CD14-positive monocyte (primary cell): Measurements from ENCODE around the gene KIAA1755. TPM values are rescaled to one million over a fixed set of nuclear protein-coding genes. Genes with fewer than 3 reads are reported as not detected.

Experiments used
- DNase-seq, 3 donors: peaks; one replicate each; pipeline ENCODE4 v3.0.0-alpha.2; 2011 to 2022
- H2AFZ ChIP-seq: 2 replicates; pipeline ENCODE4 v1.6.0; 2012; ENCODE audit warnings: mild to moderate bottlenecking, low read depth, low read length, inconsistent platforms; ENCODE audit not compliant: insufficient read depth, poor library complexity, severe bottlenecking
- H3K27ac ChIP-seq, 2 donors: 1 replicate in 1 of 2; 2 replicates in 1 of 2; pipeline ENCODE4 v1.5.1; 2012 to 2013; ENCODE audit warnings: low read length in 2 of 2, control low read depth in 1 of 2, inconsistent platforms in 1 of 2, low read depth in 1 of 2, mild to moderate bottlenecking in 1 of 2
- H3K27me3 ChIP-seq, 2 donors: one replicate each; pipeline versions ENCODE4 v1.6.0 to v1.6.1; 2011 to 2013; ENCODE audit warnings: low read length in 2 of 2; ENCODE audit not compliant: control insufficient read depth in 2 of 2, insufficient read depth in 2 of 2
- H3K36me3 ChIP-seq, 2 donors: replicated peaks in 1 of 2; 1 replicate in 1 of 2; 2 replicates in 1 of 2; pipeline versions ENCODE4 v1.5.1 to v1.6.1; 2012 to 2013; ENCODE audit warnings: low read length in 2 of 2, control low read depth in 1 of 2, inconsistent platforms in 1 of 2, mild to moderate bottlenecking in 1 of 2; ENCODE audit not compliant: insufficient read depth in 2 of 2, control insufficient read depth in 1 of 2
- H3K4me1 ChIP-seq, 2 donors: 1 replicate in 1 of 2; 2 replicates in 1 of 2; pipeline versions ENCODE4 v1.5.1 to v1.6.1; 2012 to 2013; ENCODE audit warnings: low read length in 2 of 2, control low read depth in 1 of 2, inconsistent platforms in 1 of 2, mild to moderate bottlenecking in 1 of 2, moderate library complexity in 1 of 2; ENCODE audit not compliant: insufficient read depth in 2 of 2, control insufficient read depth in 1 of 2
- H3K4me2 ChIP-seq: replicated peaks from 2 replicates; pipeline ENCODE3; 2012; ENCODE audit warnings: low read length, moderate library complexity, mild to moderate bottlenecking; ENCODE audit not compliant: poor library complexity, severe bottlenecking; ENCODE audit errors: extremely low read depth
- H3K4me3 ChIP-seq, 3 experiments: fragments of 200-600 bp in 1 of 3; sonication (generic) in 1 of 3; replicated peaks in 1 of 3; 1 replicate in 2 of 3; 2 replicates in 1 of 3; pipeline ENCODE4 v1.5.1; 2011 to 2013; ENCODE audit warnings: low read length in 3 of 3, mild to moderate bottlenecking in 3 of 3, control low read depth in 2 of 3, low read depth in 2 of 3, inconsistent platforms in 1 of 3, moderate library complexity in 1 of 3
- H3K79me2 ChIP-seq: 2 replicates; pipeline ENCODE4 v1.6.0; 2012; ENCODE audit warnings: mild to moderate bottlenecking, control low read depth, inconsistent platforms, low read length, moderate library complexity; ENCODE audit not compliant: insufficient read depth
- H3K9ac ChIP-seq: 2 replicates; pipeline ENCODE4 v1.6.0; 2017; ENCODE audit warnings: low read length, mild to moderate bottlenecking; ENCODE audit not compliant: insufficient read depth, poor library complexity, severe bottlenecking
- H3K9me3 ChIP-seq, 2 donors: replicated peaks in 1 of 2; 1 replicate in 1 of 2; 2 replicates in 1 of 2; pipeline versions ENCODE4 v1.5.1 to v1.6.1; 2012 to 2013; ENCODE audit warnings: low read length in 2 of 2, control low read depth in 1 of 2; ENCODE audit not compliant: control insufficient read depth in 1 of 2, insufficient read depth in 1 of 2
- H4K20me1 ChIP-seq: 2 replicates; pipeline ENCODE4 v1.6.0; 2012; ENCODE audit warnings: mild to moderate bottlenecking, low read length, control low read depth, moderate library complexity; ENCODE audit not compliant: insufficient read depth
- H3K27ac Mint-ChIP-seq, 7 donors: one replicate each; pipeline ENCODE4 v1.8.0; 2020; ENCODE audit warnings: mild to moderate bottlenecking in 7 of 7, mixed read lengths in 7 of 7, moderate library complexity in 6 of 7, inconsistent platforms in 2 of 7
- H3K27me3 Mint-ChIP-seq, 3 donors: one replicate each; pipeline ENCODE4 v1.8.0; 2021 to 2022; ENCODE audit warnings: low read depth in 3 of 3, mild to moderate bottlenecking in 3 of 3, mixed read lengths in 3 of 3, moderate library complexity in 3 of 3, inconsistent platforms in 1 of 3
- H3K36me3 Mint-ChIP-seq, 2 donors: one replicate each; pipeline ENCODE4 v1.8.0; 2020; ENCODE audit warnings: mixed read lengths in 2 of 2, inconsistent platforms in 1 of 2, mild to moderate bottlenecking in 1 of 2
- H3K4me1 Mint-ChIP-seq: one replicate; pipeline ENCODE4 v1.8.0; 2020; ENCODE audit warnings: mild to moderate bottlenecking, mixed read lengths
- H3K4me3 Mint-ChIP-seq, 2 donors: one replicate each; pipeline ENCODE4 v1.8.0; 2020; ENCODE audit warnings: mild to moderate bottlenecking in 2 of 2, mixed read lengths in 2 of 2, moderate library complexity in 1 of 2
- H3K9me3 Mint-ChIP-seq, 7 donors: one replicate each; pipeline ENCODE4 v1.8.0; 2020 to 2022; ENCODE audit warnings: mixed read lengths in 7 of 7, mild to moderate bottlenecking in 6 of 7, moderate library complexity in 6 of 7, inconsistent platforms in 2 of 7
- CTCF ChIP-seq: fragments of 200-600 bp; IDR thresholded peaks from one replicate; pipeline ENCODE4 v1.8.0; 2022; ENCODE audit warnings: antibody characterized with exemption, mild to moderate bottlenecking
- WGBS: methylation state at CpG from one replicate; pipeline ENCODE4 v1.1.5; 2013; ENCODE audit warnings: missing lambda C conversion rate; ENCODE audit not compliant: insufficient coverage; 5-methylcytosine and 5-hydroxymethylcytosine counted together
- intact Hi-C, 2 donors: fragments of 100-400 bp; cut with micrococcal nuclease; formaldehyde crosslinking; loops; one replicate each; pipeline versions ENCODE4 v1.15.0 to v1.15.1; 2023
- polyA plus RNA-seq, 3 donors: library from polyadenylated mRNA; depleted of rRNA in 1 of 3; unstranded in 2 of 3; stranded (reverse) in 1 of 3; fragments of 300-500 nt in 2 of 3; fragments of >200 nt in 1 of 3; fragmentation: Illumina TruSeq in 2 of 3; gene quantifications; 1 replicate in 2 of 3; 2 replicates in 1 of 3; pipeline ENCODE4 v1.2.3, GENCODE V29; 2012 to 2021

Gene KIAA1755
- polyA plus RNA-seq, 3 donors = not detected

- Histone ChIP-seq H3K27me3 (no peaks in the 10 kb centered on the region), H3K27ac (peak overlapping the region in 1 of 2 donors; percentile 54), H3K4me2 (no peak overlapping the region), H4K20me1 (no peaks in the 10 kb centered on the region), H3K36me3 (no peaks in the 10 kb centered on the region), H3K79me2 (no peaks in the 10 kb centered on the region), H3K9ac (no peak overlapping the region), H3K4me3 (no peak overlapping the region), H2AFZ (no peak overlapping the region), H3K9me3 (no peaks in the 10 kb centered on the region), H3K4me1 (peaks cover 16 to 27% of the 10 kb centered on the region in 2 donors)
- no peak for TF ChIP-seq CTCF
- H3K27ac Mint-ChIP-seq = peak overlapping the region; percentile 65 to 89 (median 83)
- peaks cover 34% of the 10 kb centered on the region for H3K4me1 Mint-ChIP-seq
- peaks cover 0 to 3% (median 0%) of the 10 kb centered on the region in 7 donors for H3K9me3 Mint-ChIP-seq
- peaks cover 2 to 7% (median 6%) of the 10 kb centered on the region in 3 donors for H3K27me3 Mint-ChIP-seq
- DNase-seq = peak; percentile 82 to 94 (median 93)
- 81% methylated on average over 8 of the region's 8 CpGs for WGBS
- H3K36me3 Mint-ChIP-seq = peaks cover 0 to 6% of the 10 kb centered on the region in 2 donors
- H3K4me3 Mint-ChIP-seq = peak overlapping the region in 1 of 2 donors; percentile 49
- intact Hi-C loops = no loop called here
These were observed 82.5 kb downstream of the KIAA1755 start for GRCh38 chr20:38178065-38178491.

- no peak overlapping the region for H3K4me2 ChIP-seq
- no peaks in the 10 kb centered on the region for H3K9me3 ChIP-seq
- no peak for DNase-seq
- H2AFZ ChIP-seq = no peak overlapping the region
- H3K36me3 ChIP-seq = no peaks in the 10 kb centered on the region
- peaks cover 16 to 21% of the 10 kb centered on the region in 2 donors for H3K4me1 ChIP-seq
- H3K27ac ChIP-seq = no peak overlapping the region
- peaks cover 32% of the 10 kb centered on the region for H3K4me1 Mint-ChIP-seq
- H3K9me3 Mint-ChIP-seq = peaks cover 0 to 2% (median 0%) of the 10 kb centered on the region in 7 donors
- peaks cover 0 to 6% of the 10 kb centered on the region in 2 donors for H3K36me3 Mint-ChIP-seq
- intact Hi-C loops = no loop called here
- no peaks in the 10 kb centered on the region for H3K79me2 ChIP-seq
- no peak for TF ChIP-seq CTCF
- no peak overlapping the region for H3K4me3 ChIP-seq
- no peaks in the 10 kb centered on the region for H3K27me3 ChIP-seq
- H3K4me3 Mint-ChIP-seq = no peak overlapping the region
- WGBS = 94% methylated on average over 8 of the region's 9 CpGs
- H3K9ac ChIP-seq = no peak overlapping the region
- no peaks in the 10 kb centered on the region for H4K20me1 ChIP-seq
- peak overlapping the region in 3 of 7 donors; percentile 33 to 83 (median 76) for H3K27ac Mint-ChIP-seq
- H3K27me3 Mint-ChIP-seq = peaks cover 2 to 7% (median 6%) of the 10 kb centered on the region in 3 donors
These were observed 83.3 kb downstream of the KIAA1755 start for GRCh38 chr20:38177201-38177600.
